CD14-positive monocyte (primary cell): Measurements from ENCODE around the gene BTN2A1. TPM values are rescaled to one million over a fixed set of nuclear protein-coding genes. Genes with fewer than 3 reads are reported as not detected.
"Not testable (repeated sequence)": the region's sequence is repeated elsewhere in the genome, so short reads cannot be mapped to it uniquely, and the experiment has no call there.

Experiments
- DNase-seq, 3 donors: peaks; one replicate each; pipeline ENCODE4 v3.0.0-alpha.2; 2011 to 2022
- H2AFZ ChIP-seq: 2 replicates; pipeline ENCODE4 v1.6.0; 2012; ENCODE audit warnings: mild to moderate bottlenecking, low read depth, low read length, inconsistent platforms; ENCODE audit not compliant: insufficient read depth, poor library complexity, severe bottlenecking
- H3K27ac ChIP-seq, 2 donors: 1 replicate in 1 of 2; 2 replicates in 1 of 2; pipeline ENCODE4 v1.5.1; 2012 to 2013; ENCODE audit warnings: low read length in 2 of 2, control low read depth in 1 of 2, inconsistent platforms in 1 of 2, low read depth in 1 of 2, mild to moderate bottlenecking in 1 of 2
- H3K27me3 ChIP-seq, 2 donors: one replicate each; pipeline versions ENCODE4 v1.6.0 to v1.6.1; 2011 to 2013; ENCODE audit warnings: low read length in 2 of 2; ENCODE audit not compliant: control insufficient read depth in 2 of 2, insufficient read depth in 2 of 2
- H3K36me3 ChIP-seq, 2 donors: replicated peaks in 1 of 2; 1 replicate in 1 of 2; 2 replicates in 1 of 2; pipeline versions ENCODE4 v1.5.1 to v1.6.1; 2012 to 2013; ENCODE audit warnings: low read length in 2 of 2, control low read depth in 1 of 2, inconsistent platforms in 1 of 2, mild to moderate bottlenecking in 1 of 2; ENCODE audit not compliant: insufficient read depth in 2 of 2, control insufficient read depth in 1 of 2
- H3K4me1 ChIP-seq, 2 donors: 1 replicate in 1 of 2; 2 replicates in 1 of 2; pipeline versions ENCODE4 v1.5.1 to v1.6.1; 2012 to 2013; ENCODE audit warnings: low read length in 2 of 2, control low read depth in 1 of 2, inconsistent platforms in 1 of 2, mild to moderate bottlenecking in 1 of 2, moderate library complexity in 1 of 2; ENCODE audit not compliant: insufficient read depth in 2 of 2, control insufficient read depth in 1 of 2
- H3K4me2 ChIP-seq: replicated peaks from 2 replicates; pipeline ENCODE3; 2012; ENCODE audit warnings: low read length, moderate library complexity, mild to moderate bottlenecking; ENCODE audit not compliant: poor library complexity, severe bottlenecking; ENCODE audit errors: extremely low read depth
- H3K4me3 ChIP-seq, 3 experiments: fragments of 200-600 bp in 1 of 3; sonication (generic) in 1 of 3; replicated peaks in 1 of 3; 1 replicate in 2 of 3; 2 replicates in 1 of 3; pipeline ENCODE4 v1.5.1; 2011 to 2013; ENCODE audit warnings: low read length in 3 of 3, mild to moderate bottlenecking in 3 of 3, control low read depth in 2 of 3, low read depth in 2 of 3, inconsistent platforms in 1 of 3, moderate library complexity in 1 of 3
- H3K79me2 ChIP-seq: 2 replicates; pipeline ENCODE4 v1.6.0; 2012; ENCODE audit warnings: mild to moderate bottlenecking, control low read depth, inconsistent platforms, low read length, moderate library complexity; ENCODE audit not compliant: insufficient read depth
- H3K9ac ChIP-seq: 2 replicates; pipeline ENCODE4 v1.6.0; 2017; ENCODE audit warnings: low read length, mild to moderate bottlenecking; ENCODE audit not compliant: insufficient read depth, poor library complexity, severe bottlenecking
- H3K9me3 ChIP-seq, 2 donors: replicated peaks in 1 of 2; 1 replicate in 1 of 2; 2 replicates in 1 of 2; pipeline versions ENCODE4 v1.5.1 to v1.6.1; 2012 to 2013; ENCODE audit warnings: low read length in 2 of 2, control low read depth in 1 of 2; ENCODE audit not compliant: control insufficient read depth in 1 of 2, insufficient read depth in 1 of 2
- H4K20me1 ChIP-seq: 2 replicates; pipeline ENCODE4 v1.6.0; 2012; ENCODE audit warnings: mild to moderate bottlenecking, low read length, control low read depth, moderate library complexity; ENCODE audit not compliant: insufficient read depth
- H3K27ac Mint-ChIP-seq, 7 donors: one replicate each; pipeline ENCODE4 v1.8.0; 2020; ENCODE audit warnings: mild to moderate bottlenecking in 7 of 7, mixed read lengths in 7 of 7, moderate library complexity in 6 of 7, inconsistent platforms in 2 of 7
- H3K27me3 Mint-ChIP-seq, 3 donors: one replicate each; pipeline ENCODE4 v1.8.0; 2021 to 2022; ENCODE audit warnings: low read depth in 3 of 3, mild to moderate bottlenecking in 3 of 3, mixed read lengths in 3 of 3, moderate library complexity in 3 of 3, inconsistent platforms in 1 of 3
- H3K36me3 Mint-ChIP-seq, 2 donors: one replicate each; pipeline ENCODE4 v1.8.0; 2020; ENCODE audit warnings: mixed read lengths in 2 of 2, inconsistent platforms in 1 of 2, mild to moderate bottlenecking in 1 of 2
- H3K4me1 Mint-ChIP-seq: one replicate; pipeline ENCODE4 v1.8.0; 2020; ENCODE audit warnings: mild to moderate bottlenecking, mixed read lengths
- H3K4me3 Mint-ChIP-seq, 2 donors: one replicate each; pipeline ENCODE4 v1.8.0; 2020; ENCODE audit warnings: mild to moderate bottlenecking in 2 of 2, mixed read lengths in 2 of 2, moderate library complexity in 1 of 2
- H3K9me3 Mint-ChIP-seq, 7 donors: one replicate each; pipeline ENCODE4 v1.8.0; 2020 to 2022; ENCODE audit warnings: mixed read lengths in 7 of 7, mild to moderate bottlenecking in 6 of 7, moderate library complexity in 6 of 7, inconsistent platforms in 2 of 7
- CTCF ChIP-seq: fragments of 200-600 bp; IDR thresholded peaks from one replicate; pipeline ENCODE4 v1.8.0; 2022; ENCODE audit warnings: antibody characterized with exemption, mild to moderate bottlenecking
- WGBS: methylation state at CpG from one replicate; pipeline ENCODE4 v1.1.5; 2013; ENCODE audit warnings: missing lambda C conversion rate; ENCODE audit not compliant: insufficient coverage; 5-methylcytosine and 5-hydroxymethylcytosine counted together
- intact Hi-C, 2 donors: fragments of 100-400 bp; cut with micrococcal nuclease; formaldehyde crosslinking; loops; one replicate each; pipeline versions ENCODE4 v1.15.0 to v1.15.1; 2023
- polyA plus RNA-seq, 3 donors: library from polyadenylated mRNA; depleted of rRNA in 1 of 3; unstranded in 2 of 3; stranded (reverse) in 1 of 3; fragments of 300-500 nt in 2 of 3; fragments of >200 nt in 1 of 3; fragmentation: Illumina TruSeq in 2 of 3; gene quantifications; 1 replicate in 2 of 3; 2 replicates in 1 of 3; pipeline ENCODE4 v1.2.3, GENCODE V29; 2012 to 2021

BTN2A1 gene
- polyA plus RNA-seq, 3 donors, result 4.3 to 66.4 (median 10.8) TPM

GRCh38 chr6:26457264-26457805, 420 bp upstream of the BTN2A1 start:
- Histone ChIP-seq H3K9me3 (no peaks in the 10 kb centered on the region), H3K79me2 (peaks cover 49% of the 10 kb centered on the region), H4K20me1 (peaks cover 34% of the 10 kb centered on the region), H3K36me3 (peaks cover 22 to 32% of the 10 kb centered on the region in 2 donors), H3K4me3 (peak overlapping the region; percentile 84 to 99 (median 96)), H3K4me1 (peaks cover 42 to 58% of the 10 kb centered on the region in 2 donors), H3K27me3 (no peaks in the 10 kb centered on the region), H2AFZ (peak overlapping the region; percentile 94), H3K27ac (peak overlapping the region; percentile 93 to 99), H3K9ac (peak overlapping the region; percentile 97), H3K4me2 (peak overlapping the region; percentile 71)
- Mint-ChIP-seq H3K4me3 (peak overlapping the region; percentile 92 to 96), H3K27me3 (peaks cover 0 to 5% (median 0%) of the 10 kb centered on the region in 3 donors), H3K27ac (peak overlapping the region; percentile 96 to 100 (median 99)), H3K36me3 (peaks cover 25 to 37% of the 10 kb centered on the region in 2 donors), H3K9me3 (peaks cover 0 to 2% (median 0%) of the 10 kb centered on the region in 7 donors), H3K4me1 (peaks cover 64% of the 10 kb centered on the region)
- TF ChIP-seq CTCF, result no peak
- no peak for DNase-seq
- 20% methylated on average over 2 of the region's 9 CpGs for WGBS
- intact Hi-C loops, result no loop called here

GRCh38 chr6:26459023-26459810, 1.5 kb downstream of the BTN2A1 start:
- peaks cover 44 to 56% of the 10 kb centered on the region in 2 donors for H3K36me3 Mint-ChIP-seq
- Histone ChIP-seq H3K4me2 (peak overlapping the region; percentile 71), H3K9me3 (no peaks in the 10 kb centered on the region), H3K36me3 (peaks cover 41 to 51% of the 10 kb centered on the region in 2 donors), H3K27me3 (no peaks in the 10 kb centered on the region), H2AFZ (no peak overlapping the region), H3K79me2 (peaks cover 63% of the 10 kb centered on the region), H3K4me1 (peaks cover 42 to 54% of the 10 kb centered on the region in 2 donors), H3K4me3 (peak overlapping the region in 2 of 3 experiments; percentile 96 to 99), H4K20me1 (peaks cover 51% of the 10 kb centered on the region), H3K27ac (peak overlapping the region in 1 of 2 donors; percentile 65), H3K9ac (no peak overlapping the region)
- peaks cover 78% of the 10 kb centered on the region for H3K4me1 Mint-ChIP-seq
- H3K4me3 Mint-ChIP-seq, result peak overlapping the region; percentile 5 to 77
- peak; percentile 42 to 87 (median 48) for DNase-seq
- H3K9me3 Mint-ChIP-seq, result peaks cover 0 to 2% (median 0%) of the 10 kb centered on the region in 7 donors
- H3K27ac Mint-ChIP-seq, result peak overlapping the region; percentile 38 to 99 (median 75)
- TF ChIP-seq CTCF, result no peak
- peaks cover 0 to 5% (median 0%) of the 10 kb centered on the region in 3 donors for H3K27me3 Mint-ChIP-seq
- intact Hi-C loops, result no loop called here
- whole genome bisulfite sequencing, result 91% methylated on average over 11 of the region's 16 CpGs

GRCh38 chr6:26461353-26461752, 3.6 kb downstream of the BTN2A1 start:
- H3K4me2 ChIP-seq, result peak overlapping the region; percentile 36
- H3K4me1 Mint-ChIP-seq, result peaks cover 76% of the 10 kb centered on the region
- DNase-seq, intact Hi-C loops, H3K27me3 ChIP-seq, H3K9ac ChIP-seq, H2AFZ ChIP-seq, H3K9me3 ChIP-seq, H3K9me3 Mint-ChIP-seq, H3K27me3 Mint-ChIP-seq: not testable (repeated sequence)
- WGBS, result no CpG with 5 or more reads among the region's 5 CpGs
- peak overlapping the region in 1 of 2 donors; percentile 52 for H3K4me3 Mint-ChIP-seq
- peaks cover 69% of the 10 kb centered on the region for H4K20me1 ChIP-seq
- peak overlapping the region in 1 of 3 experiments; percentile 96 for H3K4me3 ChIP-seq
- H3K36me3 Mint-ChIP-seq, result peaks cover 65 to 73% of the 10 kb centered on the region in 2 donors
- H3K4me1 ChIP-seq, result peaks cover 34 to 50% of the 10 kb centered on the region in 2 donors
- H3K27ac Mint-ChIP-seq, result peak overlapping the region in 2 of 7 donors; percentile 25 to 41
- H3K79me2 ChIP-seq, result peaks cover 76% of the 10 kb centered on the region
- H3K36me3 ChIP-seq, result peaks cover 62 to 72% of the 10 kb centered on the region in 2 donors
- H3K27ac ChIP-seq, result peak overlapping the region in 1 of 2 donors; percentile 65
